ENCODE data around the gene CRMP1.

- TF ChIP-seq CTCF (conservative IDR thresholded peaks at IDR 0.05; ENCODE audit: low read depth, low read length) (no peak), EZH2 (IDR thresholded peaks at IDR 0.05; ENCODE audit: borderline replicate concordance, low read depth, low read length, poor library complexity, severe bottlenecking) (no peak)
These were observed 109.9 kb downstream of the CRMP1 start for GRCh38 chr4:5782829-5783476.

Data from A673 (cell line).